ENCODE measurements around the gene ZNF613.

- TF ChIP-seq CTCF (IDR thresholded peaks at IDR 0.05) (no peak), POLR2AphosphoS5 (IDR thresholded peaks at IDR 0.05) (no peak), POLR2A (IDR thresholded peaks at IDR 0.05) (no peak)
Observed at GRCh38 chr19:51944798-51945552, 17.7 kb downstream of the ZNF613 start.
